ENCODE results near the gene GPR52.

Gene GPR52

GRCh38 chr1:174415506-174415905 lies 32.3 kb upstream of the GPR52 start:
- Histone ChIP-seq H3K27me3 (no peaks in the 10 kb centered on the region), H3K36me3 (no peaks in the 10 kb centered on the region), H3K4me3 (no peak overlapping the region), H3K9me3 (peaks cover 0 to 10% (median 0%) of the 10 kb centered on the region in 3 donors), H3K27ac (no peak overlapping the region), H3K4me1 (peaks cover 0 to 14% (median 0%) of the 10 kb centered on the region in 4 donors)
- TF ChIP-seq CTCF (IDR thresholded peaks at IDR 0.05) = no peak
- no peak for DNase-seq
- intact Hi-C loops (cut with DNase I; ENCODE audit: low total_unique reads) = no loop called here

DNA sequence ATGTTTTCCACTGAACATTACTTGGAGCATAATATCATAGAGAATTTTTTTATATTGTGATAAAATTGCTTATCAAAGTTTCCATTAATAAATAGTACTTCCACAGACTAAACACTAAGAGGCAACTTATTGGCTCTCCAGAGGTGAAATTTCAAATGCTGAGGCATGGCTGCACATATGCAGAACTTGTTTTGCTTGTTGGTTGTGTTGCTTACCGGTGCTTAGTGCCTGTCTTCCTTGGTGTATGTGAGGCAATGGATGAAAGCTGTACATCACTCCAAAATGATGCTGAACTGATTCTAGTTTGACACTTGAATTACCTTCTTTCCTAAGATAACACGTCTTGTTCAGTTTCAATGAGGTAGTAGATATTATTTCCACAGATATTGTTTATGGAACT lies 29.8 kb upstream of the GPR52 start:
- Histone ChIP-seq H3K27ac (no peak overlapping the region), H3K4me3 (no peak overlapping the region), H3K9me3 (peaks cover 0 to 2% (median 0%) of the 10 kb centered on the region in 3 donors), H3K4me1 (peaks cover 0 to 15% (median 0%) of the 10 kb centered on the region in 4 donors), H3K27me3 (no peaks in the 10 kb centered on the region), H3K36me3 (no peaks in the 10 kb centered on the region)
- intact Hi-C loops (cut with DNase I; ENCODE audit: low total_unique reads) = no loop called here
- DNase-seq = no peak
- TF ChIP-seq CTCF (IDR thresholded peaks at IDR 0.05) = no peak

GRCh38 chr1:174425121-174425520 lies 22.6 kb upstream of the GPR52 start:
- no peak for DNase-seq
- Histone ChIP-seq H3K4me3 (no peak overlapping the region), H3K9me3 (no peaks in the 10 kb centered on the region), H3K4me1 (peaks cover 0 to 14% (median 0%) of the 10 kb centered on the region in 4 donors), H3K27me3 (no peaks in the 10 kb centered on the region), H3K36me3 (no peaks in the 10 kb centered on the region), H3K27ac (no peak overlapping the region)
- no peak for TF ChIP-seq CTCF (IDR thresholded peaks at IDR 0.05)
- intact Hi-C loops (cut with DNase I; ENCODE audit: low total_unique reads) = no loop called here

- Histone ChIP-seq H3K27ac (no peak overlapping the region), H3K4me3 (no peak overlapping the region), H3K27me3 (no peaks in the 10 kb centered on the region), H3K4me1 (peaks cover 0 to 12% (median 0%) of the 10 kb centered on the region in 4 donors), H3K36me3 (no peaks in the 10 kb centered on the region), H3K9me3 (no peaks in the 10 kb centered on the region)
- intact Hi-C loops (cut with DNase I; ENCODE audit: low total_unique reads) = no loop called here
- no peak for TF ChIP-seq CTCF (IDR thresholded peaks at IDR 0.05)
- no peak for DNase-seq
These were observed 21.6 kb upstream of the GPR52 start for GRCh38 chr1:174426153-174426552.

DNA sequence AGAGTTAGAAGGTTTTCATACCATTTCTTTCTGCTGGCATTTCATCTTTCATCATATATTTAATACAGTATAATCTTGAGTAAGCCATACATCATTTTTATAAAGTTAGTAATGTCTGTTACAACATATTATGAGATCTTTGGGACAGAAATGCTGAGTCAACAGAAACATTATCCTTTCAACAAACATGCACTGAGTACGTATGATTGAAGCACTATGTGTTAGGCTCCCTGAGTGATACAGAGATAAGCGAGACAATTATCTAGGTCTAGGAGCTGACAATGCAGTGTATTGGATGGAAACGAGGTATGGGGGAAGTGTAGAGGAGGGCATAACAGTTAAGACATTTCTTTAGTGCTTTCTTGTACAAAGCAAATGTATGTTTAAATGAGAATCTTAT lies 19.7 kb upstream of the GPR52 start:
- intact Hi-C loops (cut with DNase I; ENCODE audit: low total_unique reads) = no loop called here
- Histone ChIP-seq H3K36me3 (no peaks in the 10 kb centered on the region), H3K27ac (no peak overlapping the region), H3K4me3 (no peak overlapping the region), H3K27me3 (no peaks in the 10 kb centered on the region), H3K9me3 (no peaks in the 10 kb centered on the region), H3K4me1 (peaks cover 0 to 10% (median 0%) of the 10 kb centered on the region in 4 donors)
- no peak for DNase-seq
- no peak for TF ChIP-seq CTCF (IDR thresholded peaks at IDR 0.05)

DNA sequence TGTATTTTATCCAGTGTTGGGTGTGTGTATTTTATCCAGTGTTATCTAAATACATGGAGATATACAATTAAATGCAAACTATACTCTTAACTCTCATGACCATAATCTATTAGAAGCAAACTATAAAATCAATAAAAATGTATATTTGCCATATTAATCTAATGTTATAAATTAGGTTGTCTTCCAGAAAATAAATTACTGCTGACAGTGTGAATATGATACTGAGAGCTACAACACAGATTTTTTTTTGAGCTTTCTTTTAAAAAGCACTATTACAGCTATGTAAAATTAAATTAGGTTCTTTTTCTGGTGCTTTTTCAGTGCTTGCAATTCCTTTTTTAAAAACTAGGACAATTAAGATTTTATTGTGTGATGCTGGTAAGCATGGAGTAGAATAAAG lies 19.0 kb upstream of the GPR52 start:
- no peak overlapping the region for H3K27ac ChIP-seq
- peaks cover 0 to 3% (median 0%) of the 10 kb centered on the region in 4 donors for H3K4me1 ChIP-seq
- intact Hi-C loops (cut with DNase I; ENCODE audit: low total_unique reads) = no loop called here
- no peaks in the 10 kb centered on the region for H3K36me3 ChIP-seq
- no peak for DNase-seq
- H3K27me3 ChIP-seq = no peaks in the 10 kb centered on the region
- H3K9me3 ChIP-seq = no peaks in the 10 kb centered on the region
- no peak for TF ChIP-seq CTCF (IDR thresholded peaks at IDR 0.05)
- H3K4me3 ChIP-seq = no peak overlapping the region

Measured in tibial artery (tissue), 4 donors.